Endodermal cell (in vitro differentiated cells): ENCODE results near the gene BIRC7. TPM values are rescaled to one million over a fixed set of nuclear protein-coding genes. Genes with fewer than 3 reads are reported as not detected.

Source experiments
- DNase-seq: peaks from one replicate; pipeline ENCODE4 v3.0.0-alpha.2; 2017
- H3K27ac ChIP-seq: 2 replicates; pipeline ENCODE4 v1.5.1; 2013; ENCODE audit warnings: mild to moderate bottlenecking, low read depth, low read length, moderate library complexity
- H3K27me3 ChIP-seq: 2 replicates; pipeline ENCODE4 v1.6.1; 2013; ENCODE audit warnings: mild to moderate bottlenecking, low read length, moderate library complexity; ENCODE audit not compliant: insufficient read depth, control insufficient read depth, poor library complexity, severe bottlenecking
- H3K36me3 ChIP-seq: 2 replicates; pipeline ENCODE4 v1.7.0; 2013; ENCODE audit warnings: mild to moderate bottlenecking, low read length, moderate library complexity; ENCODE audit not compliant: control insufficient read depth, insufficient read depth
- H3K4me1 ChIP-seq: one replicate; pipeline ENCODE4 v1.7.0; 2013; ENCODE audit warnings: low read length; ENCODE audit not compliant: control insufficient read depth, insufficient read depth
- H3K4me3 ChIP-seq: 2 replicates; pipeline ENCODE4 v1.5.1; 2013; ENCODE audit warnings: mild to moderate bottlenecking, low read length, moderate library complexity
- H3K9ac ChIP-seq: 2 replicates; pipeline ENCODE4 v1.6.1; 2013; ENCODE audit warnings: mild to moderate bottlenecking, low read length, moderate library complexity; ENCODE audit not compliant: poor library complexity, severe bottlenecking; ENCODE audit errors: extremely low read depth
- H3K9me3 ChIP-seq: 2 replicates; pipeline ENCODE4 v1.6.1; 2013; ENCODE audit warnings: mild to moderate bottlenecking, low read length, moderate library complexity; ENCODE audit not compliant: control insufficient read depth
- H3K27ac Mint-ChIP-seq: 2 replicates; pipeline ENCODE4 v1.8.0; 2020; ENCODE audit warnings: mixed read lengths
- H3K27me3 Mint-ChIP-seq: 2 replicates; pipeline ENCODE4 v1.8.0; 2021; ENCODE audit warnings: mild to moderate bottlenecking, mixed read lengths; ENCODE audit not compliant: insufficient read depth
- H3K36me3 Mint-ChIP-seq: 2 replicates; pipeline ENCODE4 v1.8.0; 2020; ENCODE audit warnings: low read depth, mixed read lengths
- H3K4me1 Mint-ChIP-seq: 2 replicates; pipeline ENCODE4 v1.8.0; 2020; ENCODE audit warnings: mixed read lengths
- H3K4me3 Mint-ChIP-seq: 2 replicates; pipeline ENCODE4 v1.8.0; 2020; ENCODE audit warnings: mild to moderate bottlenecking, moderate library complexity, mixed read lengths
- H3K9me3 Mint-ChIP-seq: 2 replicates; pipeline ENCODE4 v1.8.0; 2020; ENCODE audit warnings: mild to moderate bottlenecking, mixed read lengths
- CTCF ChIP-seq: fragments of 200-600 bp; sonication (generic); conservative IDR thresholded peaks from 2 replicates; pipeline ENCODE4 v1.5.0; 2021; ENCODE audit warnings: antibody characterized with exemption, mild to moderate bottlenecking
- WGBS, 2 experiments: methylation state at CpG; one replicate each; pipeline versions ENCODE4 v1.1.5 to v1.1.7; 2013; ENCODE audit warnings: missing lambda C conversion rate in 2 of 2, mixed read lengths in 1 of 2; ENCODE audit not compliant: insufficient coverage in 1 of 2, insufficient read length in 1 of 2; 5-methylcytosine and 5-hydroxymethylcytosine counted together
- total RNA-seq, 2 donors: library from RNA; stranded (reverse); fragmentation: NEBNext Ultra II Directional in 1 of 2; extraction: Animal tissue kit (Norgen Biotek cat#: 25700) in 1 of 2; gene quantifications; 2 replicates in 1 of 2; 3 replicates in 1 of 2; pipeline ENCODE4 v1.2.1, GENCODE V29; 2021

Gene BIRC7
- total RNA-seq, 2 donors from 2014 or later = not detected

GRCh38 chr20:63194797-63195173 lies 40.9 kb upstream of the BIRC7 start:
- Mint-ChIP-seq H3K27ac (no peak overlapping the region), H3K36me3 (peaks cover 49% of the 10 kb centered on the region), H3K27me3 (no peaks in the 10 kb centered on the region), H3K4me3 (no peak overlapping the region), H3K4me1 (peaks cover 7% of the 10 kb centered on the region), H3K9me3 (no peaks in the 10 kb centered on the region)
- no peak overlapping the region for H3K4me3 ChIP-seq
- H3K27me3 ChIP-seq = no peaks in the 10 kb centered on the region
- no peak overlapping the region for H3K9ac ChIP-seq
- peaks cover 56% of the 10 kb centered on the region for H3K36me3 ChIP-seq
- 92 to 95% methylated on average over 4 of the region's 4 CpGs for WGBS, 2 experiments
- H3K27ac ChIP-seq = no peak overlapping the region
- H3K9me3 ChIP-seq = no peaks in the 10 kb centered on the region
- no peak for TF ChIP-seq CTCF
- H3K4me1 ChIP-seq = no peaks in the 10 kb centered on the region
- no peak for DNase-seq

GRCh38 chr20:63196768-63197470 lies 38.8 kb upstream of the BIRC7 start:
- no peaks in the 10 kb centered on the region for H3K4me1 ChIP-seq
- TF ChIP-seq CTCF = no peak
- no peak for DNase-seq
- no peaks in the 10 kb centered on the region for H3K27me3 ChIP-seq
- no peak overlapping the region for H3K27ac ChIP-seq
- Mint-ChIP-seq H3K36me3 (peaks cover 65% of the 10 kb centered on the region), H3K9me3 (no peaks in the 10 kb centered on the region), H3K27me3 (no peaks in the 10 kb centered on the region), H3K4me1 (peaks cover 7% of the 10 kb centered on the region), H3K4me3 (no peak overlapping the region), H3K27ac (no peak overlapping the region)
- H3K36me3 ChIP-seq = peaks cover 78% of the 10 kb centered on the region
- no peak overlapping the region for H3K9ac ChIP-seq
- H3K4me3 ChIP-seq = no peak overlapping the region
- no peaks in the 10 kb centered on the region for H3K9me3 ChIP-seq
- WGBS, 2 experiments = 92% methylated on average over 5 to 9 of the region's 9 CpGs

GRCh38 chr20:63198606-63199005 lies 37.1 kb upstream of the BIRC7 start:
- DNase-seq = no peak
- Mint-ChIP-seq H3K27me3 (no peaks in the 10 kb centered on the region), H3K9me3 (no peaks in the 10 kb centered on the region), H3K4me3 (no peak overlapping the region), H3K36me3 (peaks cover 81% of the 10 kb centered on the region), H3K4me1 (peaks cover 7% of the 10 kb centered on the region), H3K27ac (no peak overlapping the region)
- H3K9ac ChIP-seq = no peak overlapping the region
- H3K27ac ChIP-seq = no peak overlapping the region
- H3K27me3 ChIP-seq = no peaks in the 10 kb centered on the region
- H3K4me1 ChIP-seq = no peaks in the 10 kb centered on the region
- TF ChIP-seq CTCF = no peak
- peaks cover 94% of the 10 kb centered on the region for H3K36me3 ChIP-seq
- H3K4me3 ChIP-seq = no peak overlapping the region
- WGBS, 2 experiments = 92 to 93% methylated on average over 3 to 7 of the region's 7 CpGs
- H3K9me3 ChIP-seq = no peaks in the 10 kb centered on the region
